H1 (cell line): ENCODE results near the gene SERPINH1. TPM values are rescaled to one million over a fixed set of nuclear protein-coding genes. Genes with fewer than 3 reads are reported as not detected.

ENCODE experiments used
- CTCF ChIA-PET: fragments of 300-600 bp; sonication (Branson Sonifier 250); formaldehyde crosslinking; loops from one replicate; lab custom pipeline; 2021; ENCODE audit not compliant: partially characterized antibody; lab: Charles Lee
- POLR2A ChIA-PET: fragments of 300-600 bp; sonication (Branson Sonifier 250); formaldehyde crosslinking; loops from one replicate; lab custom pipeline; 2021; ENCODE audit warnings: inconsistent platforms; ENCODE audit not compliant: partially characterized antibody; lab: Charles Lee
- DNase-seq, 2 experiments: peaks; one replicate each; pipeline versions ENCODE4 v3.0.0 to v3.0.0-alpha.2; 2010 to 2022; ENCODE audit warnings: low spot score in 2 of 2, low read depth in 1 of 2, mixed read lengths in 1 of 2
- FAIRE-seq: peaks from 2 replicates; lab custom pipeline; 2011; peaks lifted over from hg19 to GRCh38; lab: Jason Lieb, UNC
- H2AFZ ChIP-seq: 2 replicates; pipeline ENCODE4 v1.8.1; 2012; ENCODE audit warnings: low read length, inconsistent platforms
- H2AK5ac ChIP-seq: 2 replicates; pipeline ENCODE4 v1.6.1; 2013; ENCODE audit warnings: low read depth, low read length
- H2BK120ac ChIP-seq: replicated peaks from 2 replicates; pipeline ENCODE3; 2013; ENCODE audit warnings: low read depth, low read length, inconsistent platforms
- H2BK12ac ChIP-seq: 2 replicates; pipeline ENCODE4 v1.6.1; 2013; ENCODE audit warnings: low read depth, low read length
- H2BK15ac ChIP-seq: 2 replicates; pipeline ENCODE4 v1.6.1; 2013; ENCODE audit warnings: low read length
- H2BK20ac ChIP-seq: 2 replicates; pipeline ENCODE4 v1.6.1; 2013; ENCODE audit warnings: low read length
- H2BK5ac ChIP-seq: 2 replicates; pipeline ENCODE4 v1.6.1; 2013; ENCODE audit warnings: low read depth, low read length
- H3K14ac ChIP-seq: 2 replicates; pipeline ENCODE4 v1.6.1; 2013; ENCODE audit warnings: inconsistent platforms; ENCODE audit not compliant: insufficient read length
- H3K18ac ChIP-seq: 2 replicates; pipeline ENCODE4 v1.6.1; 2013; ENCODE audit warnings: low read length; ENCODE audit errors: extremely low read depth
- H3K23ac ChIP-seq: 2 replicates; pipeline ENCODE4 v1.6.1; 2013; ENCODE audit warnings: inconsistent platforms; ENCODE audit not compliant: insufficient read length
- H3K23me2 ChIP-seq: 2 replicates; pipeline ENCODE4 v1.6.1; 2013; ENCODE audit warnings: low read depth, low read length
- H3K27ac ChIP-seq: 2 replicates; pipeline ENCODE4 v1.6.1; 2011; ENCODE audit warnings: low read depth, low read length, inconsistent platforms
- H3K27me3 ChIP-seq, 4 experiments: replicated peaks in 1 of 4; 1 replicate in 1 of 4; 2 replicates in 3 of 4; pipeline versions ENCODE4 v1.6.1 to v1.8.1; 2011 to 2013; ENCODE audit warnings: low read length in 3 of 4, mild to moderate bottlenecking in 3 of 4, inconsistent platforms in 2 of 4, mixed read lengths in 2 of 4, moderate library complexity in 1 of 4; ENCODE audit not compliant: control insufficient read depth in 3 of 4, insufficient read depth in 3 of 4; ENCODE audit errors: extremely low read depth in 1 of 4
- H3K36me3 ChIP-seq, 4 experiments: 2 replicates each; pipeline versions ENCODE4 v1.6.1 to v1.8.1; 2011 to 2013; ENCODE audit warnings: mild to moderate bottlenecking in 4 of 4, low read length in 3 of 4, moderate library complexity in 2 of 4, control low read depth in 1 of 4, inconsistent platforms in 1 of 4; ENCODE audit not compliant: insufficient read depth in 4 of 4, control insufficient read depth in 2 of 4
- H3K4ac ChIP-seq: replicated peaks from 2 replicates; pipeline ENCODE3; 2013; ENCODE audit warnings: low read length, low read depth, mixed read lengths, inconsistent platforms; ENCODE audit not compliant: insufficient read length
- H3K4me1 ChIP-seq, 4 experiments: replicated peaks in 1 of 4; 1 replicate in 1 of 4; 2 replicates in 3 of 4; pipeline versions ENCODE4 v1.6.1 to v1.8.1; 2011 to 2013; ENCODE audit warnings: low read length in 3 of 4, inconsistent platforms in 2 of 4, mixed read lengths in 1 of 4; ENCODE audit not compliant: insufficient read depth in 4 of 4, control insufficient read depth in 3 of 4
- H3K4me2 ChIP-seq, 2 experiments: 2 replicates each; pipeline versions ENCODE4 v1.6.1 to v1.8.1; 2011 to 2013; ENCODE audit warnings: low read depth in 2 of 2, low read length in 2 of 2, control low read depth in 1 of 2, inconsistent platforms in 1 of 2, mild to moderate bottlenecking in 1 of 2; ENCODE audit not compliant: insufficient read depth in 1 of 2
- H3K4me3 ChIP-seq, 4 experiments: fragments of 200-600, 300-600 bp in 1 of 4; sonication (generic), shearing (Covaris generic), sonication (Bioruptor Twin) in 1 of 4; 2 replicates each; pipeline versions ENCODE4 v1.5.1 to v1.8.1; 2011 to 2016; ENCODE audit warnings: low read length in 4 of 4, low read depth in 3 of 4, control low read depth in 2 of 4, inconsistent platforms in 2 of 4, mild to moderate bottlenecking in 2 of 4, mixed read lengths in 1 of 4, moderate library complexity in 1 of 4; ENCODE audit not compliant: insufficient read depth in 2 of 4; ENCODE audit errors: extremely low read depth in 1 of 4
- H3K56ac ChIP-seq: replicated peaks from 2 replicates; pipeline ENCODE3; 2013; ENCODE audit warnings: low read depth, mild to moderate bottlenecking, mixed read lengths, low read length, inconsistent platforms; ENCODE audit not compliant: insufficient read length
- H3K79me1 ChIP-seq: 2 replicates; pipeline ENCODE4 v1.6.1; 2013; ENCODE audit warnings: low read depth, low read length, control low read depth
- H3K79me2 ChIP-seq, 2 experiments: 2 replicates each; pipeline versions ENCODE4 v1.6.1 to v1.8.1; 2012 to 2013; ENCODE audit warnings: low read length in 2 of 2, mild to moderate bottlenecking in 2 of 2, inconsistent platforms in 1 of 2; ENCODE audit not compliant: insufficient read depth in 2 of 2, control insufficient read depth in 1 of 2
- H3K9ac ChIP-seq, 4 experiments: replicated peaks in 1 of 4; 1 replicate in 1 of 4; 2 replicates in 3 of 4; pipeline versions ENCODE4 v1.6.1 to v1.8.1; 2011 to 2013; ENCODE audit warnings: low read depth in 3 of 4, low read length in 3 of 4, control low read depth in 2 of 4, mild to moderate bottlenecking in 2 of 4, moderate library complexity in 2 of 4, inconsistent platforms in 1 of 4; ENCODE audit errors: extremely low read depth in 1 of 4
- H3K9me3 ChIP-seq, 2 experiments: 2 replicates each; pipeline versions ENCODE4 v1.6.1 to v1.8.1; 2012 to 2013; ENCODE audit warnings: mild to moderate bottlenecking in 2 of 2, moderate library complexity in 2 of 2, control low read depth in 1 of 2, inconsistent platforms in 1 of 2, low read depth in 1 of 2, low read length in 1 of 2, mixed read lengths in 1 of 2; ENCODE audit not compliant: insufficient read depth in 2 of 2
- H4K20me1 ChIP-seq, 2 experiments: replicated peaks in 1 of 2; 2 replicates each; pipeline versions ENCODE3 to v1.8.1; 2011 to 2013; ENCODE audit warnings: inconsistent platforms in 2 of 2, low read length in 2 of 2, mild to moderate bottlenecking in 1 of 2; ENCODE audit not compliant: insufficient read depth in 2 of 2, control insufficient read depth in 1 of 2
- H4K5ac ChIP-seq: 2 replicates; pipeline ENCODE4 v1.6.1; 2013; ENCODE audit warnings: low read length, low read depth, mixed read lengths, inconsistent platforms; ENCODE audit not compliant: insufficient read length
- H4K8ac ChIP-seq: 2 replicates; pipeline ENCODE4 v1.8.0; 2013; ENCODE audit warnings: mild to moderate bottlenecking, moderate library complexity, low read length, inconsistent platforms; ENCODE audit not compliant: insufficient read depth; ENCODE audit errors: extremely low read depth
- H4K91ac ChIP-seq: replicated peaks from 2 replicates; pipeline ENCODE3; 2013; ENCODE audit warnings: low read length, mixed read lengths, inconsistent platforms; ENCODE audit not compliant: insufficient read length
- JUND ChIP-seq: IDR thresholded peaks from 2 replicates; pipeline ENCODE4 v1.6.1; 2011; ENCODE audit warnings: mild to moderate bottlenecking, improper control_type of control experiment, low read length
- KDM4A ChIP-seq: IDR thresholded peaks from one replicate; pipeline ENCODE4 v1.7.1; 2012; ENCODE audit warnings: low read depth, mild to moderate bottlenecking, moderate library complexity, low read length, inconsistent platforms; ENCODE audit not compliant: severe bottlenecking
- KDM5A ChIP-seq: fragments of 200-600 bp; IDR thresholded peaks from 2 replicates; pipeline ENCODE4 v1.7.1; 2012; ENCODE audit warnings: mild to moderate bottlenecking, low read length, inconsistent platforms, mixed read lengths
- PHF8 ChIP-seq: fragments of 200-600 bp; sonication (generic); conservative IDR thresholded peaks from 2 replicates; pipeline ENCODE4 v1.7.1; 2012; ENCODE audit warnings: low read depth, mild to moderate bottlenecking, inconsistent platforms, low read length, moderate library complexity
- RAD21 ChIP-seq, 2 experiments: IDR thresholded peaks in 1 of 2; conservative IDR thresholded peaks in 1 of 2; 2 replicates each; pipeline ENCODE4 v1.6.1; 2011; ENCODE audit warnings: low read depth in 2 of 2, low read length in 2 of 2, improper control_type of control experiment in 1 of 2, inconsistent platforms in 1 of 2, mild to moderate bottlenecking in 1 of 2, moderate library complexity in 1 of 2
- SIN3A ChIP-seq, 2 experiments: IDR thresholded peaks in 1 of 2; conservative IDR thresholded peaks in 1 of 2; 2 replicates each; pipeline ENCODE4 v1.6.1; 2011 to 2012; ENCODE audit warnings: low read length in 2 of 2, improper control_type of control experiment in 1 of 2, low read depth in 1 of 2, mild to moderate bottlenecking in 1 of 2
- SP1 ChIP-seq: IDR thresholded peaks from 2 replicates; pipeline ENCODE4 v1.6.1; 2011; ENCODE audit warnings: low read depth, low read length
- SRF ChIP-seq: IDR thresholded peaks from 2 replicates; pipeline ENCODE4 v1.6.1; 2011; ENCODE audit warnings: mild to moderate bottlenecking, low read depth, low read length, moderate library complexity
- WGBS, 2 experiments: shearing (Covaris generic) in 1 of 2; methylation state at CpG; one replicate each; pipeline versions ENCODE4 v1.1.6 to v1.1.7; 2013 to 2015; ENCODE audit warnings: low lambda C conversion rate in 2 of 2, mixed read lengths in 2 of 2, inconsistent platforms in 1 of 2, low coverage in 1 of 2, missing lambda C conversion rate in 1 of 2; ENCODE audit not compliant: insufficient replicate concordance in 2 of 2, insufficient coverage in 1 of 2, insufficient read length in 1 of 2; ENCODE audit errors: extremely low coverage in 1 of 2, missing lambda C conversion rate in 1 of 2; 5-methylcytosine and 5-hydroxymethylcytosine counted together
- polyA plus RNA-seq, 7 experiments: library from polyadenylated mRNA; depleted of rRNA in 3 of 7; stranded (reverse) in 5 of 7; unstranded in 2 of 7; fragments of >200 nt in 5 of 7; fragments of 200-250 nt in 2 of 7; gene quantifications; 1 replicate in 5 of 7; 2 replicates in 1 of 7; 4 replicates in 1 of 7; pipeline versions ENCODE4 v1.2.1 to v1.2.3, GENCODE V29; 2011 to 2013; ENCODE audit warnings: missing spikeins in 2 of 7, mixed read lengths in 2 of 7
- total RNA-seq: library from RNA; stranded (reverse); fragmentation: NEBNext Ultra II Directional; extraction: Animal tissue kit (Norgen Biotek cat#: 25700); gene quantifications from 2 replicates; pipeline ENCODE4 v1.2.1, GENCODE V29; 2021
- TF ChIP-seq, protein P1 (sequence below), 3 experiments: IDR thresholded peaks; 1 replicate in 2 of 3; 2 replicates in 1 of 3; pipeline versions ENCODE4 v1.5.1 to v1.6.1; 2011; ENCODE audit warnings: low read length in 3 of 3, mild to moderate bottlenecking in 3 of 3, inconsistent platforms in 2 of 3, low read depth in 1 of 3, moderate library complexity in 1 of 3; ENCODE audit not compliant: insufficient read depth in 1 of 3; ENCODE audit errors: control extremely low read depth in 1 of 3
- TF ChIP-seq, protein P2 (sequence below): IDR thresholded peaks from 2 replicates; pipeline ENCODE4 v1.6.1; 2011; ENCODE audit warnings: low read length, improper control_type of control experiment

SERPINH1 gene
- total and polyA plus RNA-seq, 2 of the 8 experiments (the other 6 are each of a cell fraction or from before 2014, with no cell fraction given): 420 to 621 TPM

DNA sequence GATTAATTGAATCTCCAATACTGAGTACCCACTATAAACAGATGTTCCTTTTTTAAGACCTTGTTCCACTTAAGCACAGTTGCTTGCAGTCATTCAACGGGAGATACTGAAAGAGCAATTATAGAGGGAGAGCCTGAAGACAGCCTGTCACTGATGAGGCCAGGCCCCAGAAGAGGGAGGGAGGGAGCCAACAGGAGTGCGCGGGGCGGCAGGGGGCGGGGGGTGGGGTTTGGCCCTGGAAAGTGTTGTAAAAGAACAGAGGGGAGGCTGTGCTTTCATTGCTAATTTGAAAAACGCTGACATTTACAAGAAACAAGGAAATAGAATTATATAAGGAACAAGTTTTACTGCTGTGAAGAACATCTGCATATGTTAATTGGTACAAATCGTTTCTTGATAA, 53.7 kb downstream of the SERPINH1 start:
- Histone ChIP-seq H2BK120ac (no peak overlapping the region), H3K27me3 (no peaks in the 10 kb centered on the region), H3K4me1 (no peaks in the 10 kb centered on the region), H3K18ac (no peak overlapping the region), H3K4me2 (no peak overlapping the region), H3K23ac (no peak overlapping the region), H3K27ac (no peak overlapping the region), H2BK5ac (no peak overlapping the region), H3K4me3 (no peak overlapping the region), H2BK20ac (no peak overlapping the region), H3K9ac (no peak overlapping the region), H4K5ac (no peak overlapping the region), H2BK12ac (no peak overlapping the region), H4K91ac (no peak overlapping the region), H2AK5ac (no peak overlapping the region), H3K9me3 (no peaks in the 10 kb centered on the region), H4K20me1 (no peaks in the 10 kb centered on the region), H3K56ac (no peak overlapping the region), H3K4ac (no peak overlapping the region), H2AFZ (no peak overlapping the region), H4K8ac (no peak overlapping the region), H3K23me2 (no peaks in the 10 kb centered on the region), H3K79me1 (no peaks in the 10 kb centered on the region), H3K14ac (no peak overlapping the region), H3K79me2 (no peaks in the 10 kb centered on the region), H3K36me3 (no peaks in the 10 kb centered on the region), H2BK15ac (no peak overlapping the region)
- DNase-seq: no peak
- FAIRE-seq: no peak
- ChIA-PET CTCF (interaction anchor here (0.7 to 2.1 kb wide), 6 partner anchors 12 to 165 kb away, joined by 3 to 7 read pairs (median 4); no protein-coding TSS in a partner anchor), POLR2A (interaction anchor here (1.7 kb wide), 1 partner anchor 18 kb away, joined by 5 read pairs; no protein-coding TSS in a partner anchor)
- 71% methylated on average over 3 of the region's 7 CpGs; no CpG with 5 or more reads in 1 of the 2 experiments for WGBS, 2 experiments
- no peak for TF ChIP-seq SP1
- TF ChIP-seq SIN3A (conservative IDR thresholded peaks at IDR 0.05 in 1 of 2, IDR thresholded peaks at IDR 0.05 in 1 of 2; ENCODE audit: low read depth in 1 of 2, low read length in 2 of 2): no peak
- no peak for TF ChIP-seq SRF
- no peak for TF ChIP-seq KDM5A
- TF ChIP-seq KDM4A: no peak
- TF ChIP-seq JUND: no peak
- TF ChIP-seq RAD21 (IDR thresholded peaks at IDR 0.05 in 1 of 2, conservative IDR thresholded peaks at IDR 0.05 in 1 of 2; ENCODE audit: low read depth in 2 of 2, low read length in 2 of 2): no peak
- TF ChIP-seq, protein P1, sequence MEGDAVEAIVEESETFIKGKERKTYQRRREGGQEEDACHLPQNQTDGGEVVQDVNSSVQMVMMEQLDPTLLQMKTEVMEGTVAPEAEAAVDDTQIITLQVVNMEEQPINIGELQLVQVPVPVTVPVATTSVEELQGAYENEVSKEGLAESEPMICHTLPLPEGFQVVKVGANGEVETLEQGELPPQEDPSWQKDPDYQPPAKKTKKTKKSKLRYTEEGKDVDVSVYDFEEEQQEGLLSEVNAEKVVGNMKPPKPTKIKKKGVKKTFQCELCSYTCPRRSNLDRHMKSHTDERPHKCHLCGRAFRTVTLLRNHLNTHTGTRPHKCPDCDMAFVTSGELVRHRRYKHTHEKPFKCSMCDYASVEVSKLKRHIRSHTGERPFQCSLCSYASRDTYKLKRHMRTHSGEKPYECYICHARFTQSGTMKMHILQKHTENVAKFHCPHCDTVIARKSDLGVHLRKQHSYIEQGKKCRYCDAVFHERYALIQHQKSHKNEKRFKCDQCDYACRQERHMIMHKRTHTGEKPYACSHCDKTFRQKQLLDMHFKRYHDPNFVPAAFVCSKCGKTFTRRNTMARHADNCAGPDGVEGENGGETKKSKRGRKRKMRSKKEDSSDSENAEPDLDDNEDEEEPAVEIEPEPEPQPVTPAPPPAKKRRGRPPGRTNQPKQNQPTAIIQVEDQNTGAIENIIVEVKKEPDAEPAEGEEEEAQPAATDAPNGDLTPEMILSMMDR (IDR thresholded peaks at IDR 0.05; ENCODE audit: control extremely low read depth in 1 of 3, insufficient read depth in 1 of 3, low read depth in 1 of 3, low read length in 3 of 3): no peak
- no peak for TF ChIP-seq PHF8
- TF ChIP-seq, protein P2, sequence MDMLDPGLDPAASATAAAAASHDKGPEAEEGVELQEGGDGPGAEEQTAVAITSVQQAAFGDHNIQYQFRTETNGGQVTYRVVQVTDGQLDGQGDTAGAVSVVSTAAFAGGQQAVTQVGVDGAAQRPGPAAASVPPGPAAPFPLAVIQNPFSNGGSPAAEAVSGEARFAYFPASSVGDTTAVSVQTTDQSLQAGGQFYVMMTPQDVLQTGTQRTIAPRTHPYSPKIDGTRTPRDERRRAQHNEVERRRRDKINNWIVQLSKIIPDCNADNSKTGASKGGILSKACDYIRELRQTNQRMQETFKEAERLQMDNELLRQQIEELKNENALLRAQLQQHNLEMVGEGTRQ: no peak
